HFF-Myc (cell line): Measurements from ENCODE around the gene CNOT1.
"Not testable (repeated sequence)": the region's sequence is repeated elsewhere in the genome, so short reads cannot be mapped to it uniquely, and the experiment has no call there.

ENCODE experiments used
- DNase-seq: peaks from one replicate; pipeline ENCODE4 v3.0.0-alpha.2; 2011; ENCODE audit warnings: low read depth; ENCODE audit errors: extremely low read depth
- H3K4me3 ChIP-seq: replicated peaks from 2 replicates; pipeline ENCODE4 v1.5.1; 2011; ENCODE audit warnings: low read depth, mild to moderate bottlenecking, control low read depth, low read length
- TF ChIP-seq, protein P1 (sequence below): IDR thresholded peaks from 2 replicates; pipeline ENCODE4 v1.5.1; 2012; ENCODE audit warnings: mild to moderate bottlenecking, low read depth, low read length, control low read depth; ENCODE audit errors: missing control alignments

CNOT1 gene

DNA sequence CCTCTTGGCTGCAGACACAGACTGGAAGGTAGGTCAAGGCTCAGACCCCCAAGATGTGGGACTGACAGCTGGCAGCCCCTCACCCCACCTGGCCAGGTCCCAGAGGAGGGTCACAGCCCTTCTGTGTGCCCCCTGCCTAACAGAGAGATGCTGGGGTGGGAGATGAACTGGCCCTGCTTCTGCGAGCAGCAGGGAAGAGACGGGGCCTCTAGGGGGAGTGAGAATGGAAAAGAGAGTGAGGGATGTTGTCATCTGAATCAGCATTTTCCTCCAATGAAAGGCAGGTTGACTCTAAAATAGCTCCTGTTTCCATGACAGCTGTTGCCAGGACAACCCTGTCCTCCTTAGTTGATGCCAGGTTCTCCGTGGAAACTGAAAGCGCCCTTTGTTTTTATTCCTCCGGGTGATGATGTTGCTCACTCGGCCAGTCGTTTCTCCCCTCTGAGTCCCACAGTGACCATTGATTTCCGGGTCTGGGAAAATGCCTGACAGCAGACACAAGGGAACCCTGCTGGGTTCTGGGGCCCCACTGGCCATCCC is 134.6 kb downstream of the CNOT1 start:
- peak; percentile 91 for DNase-seq
- H3K4me3 ChIP-seq: no peak overlapping the region
- TF ChIP-seq, protein P1, sequence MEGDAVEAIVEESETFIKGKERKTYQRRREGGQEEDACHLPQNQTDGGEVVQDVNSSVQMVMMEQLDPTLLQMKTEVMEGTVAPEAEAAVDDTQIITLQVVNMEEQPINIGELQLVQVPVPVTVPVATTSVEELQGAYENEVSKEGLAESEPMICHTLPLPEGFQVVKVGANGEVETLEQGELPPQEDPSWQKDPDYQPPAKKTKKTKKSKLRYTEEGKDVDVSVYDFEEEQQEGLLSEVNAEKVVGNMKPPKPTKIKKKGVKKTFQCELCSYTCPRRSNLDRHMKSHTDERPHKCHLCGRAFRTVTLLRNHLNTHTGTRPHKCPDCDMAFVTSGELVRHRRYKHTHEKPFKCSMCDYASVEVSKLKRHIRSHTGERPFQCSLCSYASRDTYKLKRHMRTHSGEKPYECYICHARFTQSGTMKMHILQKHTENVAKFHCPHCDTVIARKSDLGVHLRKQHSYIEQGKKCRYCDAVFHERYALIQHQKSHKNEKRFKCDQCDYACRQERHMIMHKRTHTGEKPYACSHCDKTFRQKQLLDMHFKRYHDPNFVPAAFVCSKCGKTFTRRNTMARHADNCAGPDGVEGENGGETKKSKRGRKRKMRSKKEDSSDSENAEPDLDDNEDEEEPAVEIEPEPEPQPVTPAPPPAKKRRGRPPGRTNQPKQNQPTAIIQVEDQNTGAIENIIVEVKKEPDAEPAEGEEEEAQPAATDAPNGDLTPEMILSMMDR: peak; percentile 74

DNA sequence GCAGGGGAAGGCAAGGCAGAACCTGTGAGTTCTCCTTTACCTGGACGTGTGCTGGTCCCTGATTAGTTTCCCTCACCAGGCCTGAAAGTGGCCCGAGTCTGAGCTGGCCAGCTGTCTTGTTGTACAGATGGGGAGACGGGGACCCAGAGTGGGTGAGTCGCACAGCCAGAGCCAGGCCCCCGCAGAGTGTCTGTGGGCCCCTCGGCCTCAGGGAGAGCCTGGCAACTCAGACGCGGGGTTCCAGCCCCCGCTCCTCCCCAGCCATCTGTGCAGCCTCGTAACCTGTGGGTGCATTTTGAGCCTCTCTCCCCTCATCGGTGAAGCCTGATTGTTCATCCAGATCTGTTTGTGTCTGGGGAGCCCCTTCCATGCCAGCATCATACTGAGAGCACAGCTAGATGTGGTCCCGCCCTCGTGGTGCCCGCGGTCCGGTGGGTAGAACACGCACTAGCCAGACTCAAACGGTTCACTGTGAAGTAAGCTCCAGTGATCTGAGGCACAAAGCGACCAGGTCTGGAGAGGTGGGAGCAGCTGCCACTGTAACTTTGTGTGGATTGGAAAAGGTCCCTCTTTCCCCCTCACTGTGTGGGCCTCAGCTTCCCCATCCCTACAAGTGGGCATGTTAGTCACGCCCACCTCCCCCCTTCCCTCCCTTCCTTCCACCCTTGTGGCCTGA is 135.7 kb downstream of the CNOT1 start:
- no peak for DNase-seq
- TF ChIP-seq, protein P1: no peak
- no peak overlapping the region for H3K4me3 ChIP-seq

DNA sequence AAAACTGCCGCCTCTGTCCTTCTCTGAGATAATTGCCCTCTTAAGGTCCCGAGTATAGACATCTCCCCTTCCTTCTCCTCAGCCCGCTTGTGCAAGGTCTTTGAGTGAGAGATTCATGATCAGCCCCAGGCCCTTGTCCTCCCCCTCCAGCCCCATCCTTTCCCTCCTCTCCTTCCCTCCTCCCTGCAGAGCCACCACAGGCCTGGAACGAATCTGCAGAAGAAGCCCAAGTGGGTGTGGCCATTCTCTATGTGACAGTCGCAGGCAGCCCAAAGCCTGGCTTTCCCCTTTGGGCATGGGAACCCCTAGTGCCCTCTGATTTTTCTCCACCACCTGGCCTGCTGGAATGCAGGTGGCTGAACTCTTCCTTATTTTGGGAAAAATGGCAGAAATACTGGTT is 136.9 kb downstream of the CNOT1 start:
- TF ChIP-seq, protein P1: no peak
- DNase-seq: no peak
- H3K4me3 ChIP-seq: no peak overlapping the region

DNA sequence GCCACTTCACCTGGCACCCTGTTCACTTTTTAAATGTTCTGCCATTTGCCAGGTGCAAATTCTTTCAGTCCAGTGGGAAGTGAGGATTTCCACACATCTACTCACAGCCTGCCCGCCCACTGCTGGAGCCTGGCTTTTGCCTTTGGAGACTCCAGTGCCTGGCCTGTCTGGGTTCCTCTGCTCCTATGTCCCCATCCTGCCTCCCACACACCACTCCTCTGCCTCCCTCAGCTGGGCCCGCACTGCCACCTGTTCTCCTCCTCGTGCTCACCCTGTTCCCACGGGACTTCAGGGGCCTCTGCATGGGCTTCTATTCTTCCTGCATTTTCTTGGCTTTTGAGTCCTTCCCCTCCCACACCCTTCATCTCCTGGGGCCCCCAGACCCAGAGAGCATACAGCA is 137.6 kb downstream of the CNOT1 start:
- DNase-seq: no peak
- TF ChIP-seq, protein P1: no peak
- no peak overlapping the region for H3K4me3 ChIP-seq

DNA sequence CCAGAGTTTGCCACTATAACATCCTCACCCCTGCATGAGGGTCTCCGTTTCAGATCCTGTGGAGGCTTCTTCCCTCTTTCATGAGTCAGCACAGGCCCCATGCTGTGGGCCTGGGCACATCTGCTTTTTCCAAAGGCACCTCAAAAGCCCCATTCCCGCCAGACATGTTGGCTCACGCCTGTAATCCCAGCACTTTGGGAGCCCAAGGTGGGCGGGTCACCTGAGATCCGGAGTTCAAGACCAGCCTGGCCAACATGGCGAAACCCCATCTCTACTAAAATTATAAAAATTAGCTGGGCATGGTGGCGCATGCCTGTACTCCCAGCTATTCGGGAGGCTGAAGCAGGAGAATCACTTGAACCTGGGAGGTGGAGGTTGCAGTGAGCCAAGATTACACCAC is 139.1 kb downstream of the CNOT1 start:
- DNase-seq, H3K4me3 ChIP-seq: not testable (repeated sequence)

DNA sequence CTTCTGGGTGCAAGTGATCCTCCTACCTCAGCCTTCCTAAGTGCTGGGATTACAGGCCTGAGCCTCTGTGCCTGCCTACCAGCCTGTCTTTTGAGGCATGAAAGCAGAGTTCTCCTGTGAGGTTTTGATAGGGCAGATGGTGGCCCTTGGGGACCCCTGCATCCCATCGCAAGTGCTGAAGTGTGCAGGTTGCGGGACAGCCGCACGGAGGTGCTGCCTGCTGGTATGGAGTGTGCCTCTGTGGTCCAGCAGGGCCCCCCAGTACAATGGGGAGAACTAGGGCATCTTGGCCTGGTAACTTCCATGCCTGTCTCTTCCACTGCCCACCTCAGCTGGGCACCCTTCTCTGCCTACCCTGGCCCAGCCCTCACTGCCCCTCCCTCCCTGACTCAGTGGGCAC is 139.6 kb downstream of the CNOT1 start:
- no peak overlapping the region for H3K4me3 ChIP-seq
- DNase-seq: no peak
- TF ChIP-seq, protein P1: no peak

DNA sequence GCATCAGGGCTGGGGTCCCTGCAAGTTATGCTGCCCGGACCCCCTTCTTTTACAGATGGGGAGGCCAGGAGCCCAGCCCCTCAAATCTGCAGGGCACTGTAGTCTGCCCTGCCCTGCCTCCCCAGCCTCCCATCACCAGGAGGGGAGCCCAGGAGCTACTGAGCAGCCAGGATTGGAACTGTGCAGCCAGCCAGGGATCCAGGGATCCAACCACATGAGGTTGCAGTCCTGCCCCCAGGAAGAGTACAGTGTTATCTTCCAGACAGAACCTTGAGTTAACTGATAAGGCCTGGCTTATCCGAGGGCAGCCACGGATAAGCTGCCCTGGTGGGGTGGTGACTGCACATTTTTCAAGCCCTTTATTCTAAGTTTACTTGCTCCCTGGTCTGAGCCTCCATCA is 141.1 kb downstream of the CNOT1 start:
- no peak overlapping the region for H3K4me3 ChIP-seq
- no peak for DNase-seq
- TF ChIP-seq, protein P1: no peak
